ENCODE data around the gene LRBA.
"Not testable (repeated sequence)": the region's sequence is repeated elsewhere in the genome, so short reads cannot be mapped to it uniquely, and the experiment has no call there.

LRBA gene

GRCh38 chr4:150518559-150518958 is 496.5 kb downstream of the LRBA start:
- DNase-seq (ENCODE audit: low read depth), result no peak
- no peak for TF ChIP-seq CTCF (IDR thresholded peaks at IDR 0.05; ENCODE audit: control insufficient read depth, insufficient read depth, low read depth, low read length, missing control alignments)
- H3K4me3 ChIP-seq (ENCODE audit: control insufficient read depth, low read depth, low read length), result no peak overlapping the region

GRCh38 chr4:150515135-150515534 is 499.9 kb downstream of the LRBA start:
- no peak for TF ChIP-seq CTCF (IDR thresholded peaks at IDR 0.05; ENCODE audit: control insufficient read depth, insufficient read depth, low read depth, low read length, missing control alignments)
- no peak overlapping the region for H3K4me3 ChIP-seq (ENCODE audit: control insufficient read depth, low read depth, low read length)

GRCh38 chr4:150514709-150515108 is 500.4 kb downstream of the LRBA start:
- H3K4me3 ChIP-seq (ENCODE audit: control insufficient read depth, low read depth, low read length), result no peak overlapping the region
- no peak for DNase-seq (ENCODE audit: low read depth)
- TF ChIP-seq CTCF (IDR thresholded peaks at IDR 0.05; ENCODE audit: control insufficient read depth, insufficient read depth, low read depth, low read length, missing control alignments), result no peak

More at GRCh38 chr4:150515135-150515534, 499.9 kb downstream of the LRBA start:
- DNase-seq (ENCODE audit: low read depth), result no peak

- no peak overlapping the region; the same call in 1 of the 2 replicates for H3K4me3 ChIP-seq (ENCODE audit: control insufficient read depth, low read depth, low read length)
- TF ChIP-seq CTCF (IDR thresholded peaks at IDR 0.05; ENCODE audit: control insufficient read depth, insufficient read depth, low read depth, low read length, missing control alignments), result no peak
- peak; percentile 39 for DNase-seq (ENCODE audit: low read depth)
Measured at GRCh38 chr4:150510176-150510865, 504.8 kb downstream of the LRBA start.

GRCh38 chr4:150507656-150508055 is 507.4 kb downstream of the LRBA start:
- not testable (repeated sequence) for DNase-seq (ENCODE audit: low read depth)

GRCh38 chr4:150501983-150502382 is 513.1 kb downstream of the LRBA start:
- H3K4me3 ChIP-seq (ENCODE audit: control insufficient read depth, low read depth, low read length), result no peak overlapping the region
- TF ChIP-seq CTCF (IDR thresholded peaks at IDR 0.05; ENCODE audit: control insufficient read depth, insufficient read depth, low read depth, low read length, missing control alignments), result no peak
- no peak for DNase-seq (ENCODE audit: low read depth)

More at GRCh38 chr4:150507656-150508055, 507.4 kb downstream of the LRBA start:
- H3K4me3 ChIP-seq (ENCODE audit: control insufficient read depth, low read depth, low read length), result not testable (repeated sequence)

- DNase-seq (ENCODE audit: low read depth), result peak; percentile 64
- TF ChIP-seq CTCF (IDR thresholded peaks at IDR 0.05; ENCODE audit: control insufficient read depth, insufficient read depth, low read depth, low read length, missing control alignments), result no peak
- no peak overlapping the region for H3K4me3 ChIP-seq (ENCODE audit: control insufficient read depth, low read depth, low read length)
Measured at GRCh38 chr4:150501009-150501727, 513.9 kb downstream of the LRBA start.
